ENCODE measurements around the gene DDX56. TPM values are rescaled to one million over a fixed set of nuclear protein-coding genes. Genes with fewer than 3 reads are reported as not detected.
A peak's percentile ranks its signal among the peaks of the same experiment; 100 is the strongest.

DDX56 gene
- total RNA-seq, 1 donor from 2014 or later, result 99.7 TPM

GRCh38 chr7:44574287-44574872 is 672 bp upstream of the DDX56 start:
- no peak for TF ChIP-seq CTCF (IDR thresholded peaks at IDR 0.05)
- POLR2A ChIA-PET, result interaction anchor here (0.7 to 3.3 kb wide), 36 partner anchors 8 to 648 kb away, joined by 3 to 45 read pairs (median 5); partner anchors contain the start of genes CCM2, H2AZ2, NUDCD3 and OGDH
- peak overlapping the region; percentile 94 for H3K4me3 Mint-ChIP-seq
- DNase-seq (no peak), ATAC-seq (ENCODE audit: low read depth) (no peak)
- no peaks in the 10 kb centered on the region for H3K9me3 Mint-ChIP-seq
- intact Hi-C loops (cut with micrococcal nuclease), result loop anchor here (1.0 to 10.0 kb wide), 4 partner anchors 8 to 530 kb away; partner anchors contain the start of genes DBNL, NUDCD3, OGDH and TMED4
- peaks cover 37% of the 10 kb centered on the region for H3K4me1 Mint-ChIP-seq
- CTCF ChIA-PET, result interaction anchor here (0.9 to 3.2 kb wide), 2 partner anchors 9 to 27 kb away, joined by 3 to 20 read pairs; no protein-coding TSS in a partner anchor
- H3K36me3 Mint-ChIP-seq (ENCODE audit: low read depth), result peaks cover 77% of the 10 kb centered on the region
- H3K27ac Mint-ChIP-seq, result peak overlapping the region; percentile 94
- H3K27me3 Mint-ChIP-seq, result no peaks in the 10 kb centered on the region

DNA sequence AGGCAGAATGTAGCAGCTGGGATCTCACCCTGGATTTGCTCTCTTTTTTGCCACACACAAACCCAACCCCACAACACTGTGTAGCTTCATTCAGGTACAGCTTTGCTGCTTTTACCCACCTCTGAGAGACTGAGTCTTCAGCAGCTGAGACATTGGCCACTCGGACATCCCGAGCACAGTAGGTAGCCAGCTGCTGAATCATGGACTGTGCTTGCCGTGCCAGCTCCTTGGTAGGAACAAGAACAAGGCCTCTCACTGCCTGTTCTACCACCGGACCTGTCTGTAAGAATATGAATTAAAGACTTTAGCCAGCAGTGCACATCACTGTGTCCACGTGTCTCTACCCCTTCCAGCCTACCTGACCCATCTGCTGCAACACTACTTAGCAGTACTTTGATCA is 937 bp downstream of the DDX56 start:
- no peak for DNase-seq
- H3K9me3 Mint-ChIP-seq, result no peaks in the 10 kb centered on the region
- H3K4me3 Mint-ChIP-seq, result peak overlapping the region; percentile 94
- ATAC-seq (ENCODE audit: low read depth), result no peak
- H3K36me3 Mint-ChIP-seq (ENCODE audit: low read depth), result peaks cover 79% of the 10 kb centered on the region
- ChIA-PET POLR2A (interaction anchor here (0.5 to 3.3 kb wide), 15 partner anchors 8 to 739 kb away, joined by 3 to 45 read pairs (median 6); partner anchors contain the start of genes NUDCD3, OGDH, PURB and TBRG4), CTCF (interaction anchor here (3.2 kb wide), 1 partner anchor 8 kb away, joined by 20 read pairs; no protein-coding TSS in a partner anchor)
- intact Hi-C loops (cut with micrococcal nuclease), result loop anchor here (10.0 kb wide), 1 partner anchor 528 kb away; the partner anchor contains the start of gene DBNL
- peaks cover 35% of the 10 kb centered on the region for H3K4me1 Mint-ChIP-seq
- H3K27ac Mint-ChIP-seq, result peak overlapping the region; percentile 94
- no peaks in the 10 kb centered on the region for H3K27me3 Mint-ChIP-seq
- TF ChIP-seq CTCF (IDR thresholded peaks at IDR 0.05), result no peak

- no peak for TF ChIP-seq CTCF (IDR thresholded peaks at IDR 0.05)
- intact Hi-C loops (cut with micrococcal nuclease), result loop anchor here (10.0 kb wide), 1 partner anchor 525 kb away; the partner anchor contains the start of gene DBNL
- H3K27ac Mint-ChIP-seq, result no peak overlapping the region
- peaks cover 92% of the 10 kb centered on the region for H3K36me3 Mint-ChIP-seq (ENCODE audit: low read depth)
- ChIA-PET CTCF (no interaction called here), POLR2A (interaction anchor here (1.8 to 3.1 kb wide), 2 partner anchors 12 to 278 kb away, joined by 5 to 10 read pairs; partner anchors contain the start of genes H2AZ2 and TMED4)
- no peak overlapping the region for H3K4me3 Mint-ChIP-seq
- DNase-seq (no peak), ATAC-seq (ENCODE audit: low read depth) (no peak)
- H3K4me1 Mint-ChIP-seq, result peaks cover 30% of the 10 kb centered on the region
- H3K27me3 Mint-ChIP-seq, result no peaks in the 10 kb centered on the region
- H3K9me3 Mint-ChIP-seq, result no peaks in the 10 kb centered on the region
Measured at GRCh38 chr7:44569959-44570358, 3.7 kb downstream of the DDX56 start.

DNA sequence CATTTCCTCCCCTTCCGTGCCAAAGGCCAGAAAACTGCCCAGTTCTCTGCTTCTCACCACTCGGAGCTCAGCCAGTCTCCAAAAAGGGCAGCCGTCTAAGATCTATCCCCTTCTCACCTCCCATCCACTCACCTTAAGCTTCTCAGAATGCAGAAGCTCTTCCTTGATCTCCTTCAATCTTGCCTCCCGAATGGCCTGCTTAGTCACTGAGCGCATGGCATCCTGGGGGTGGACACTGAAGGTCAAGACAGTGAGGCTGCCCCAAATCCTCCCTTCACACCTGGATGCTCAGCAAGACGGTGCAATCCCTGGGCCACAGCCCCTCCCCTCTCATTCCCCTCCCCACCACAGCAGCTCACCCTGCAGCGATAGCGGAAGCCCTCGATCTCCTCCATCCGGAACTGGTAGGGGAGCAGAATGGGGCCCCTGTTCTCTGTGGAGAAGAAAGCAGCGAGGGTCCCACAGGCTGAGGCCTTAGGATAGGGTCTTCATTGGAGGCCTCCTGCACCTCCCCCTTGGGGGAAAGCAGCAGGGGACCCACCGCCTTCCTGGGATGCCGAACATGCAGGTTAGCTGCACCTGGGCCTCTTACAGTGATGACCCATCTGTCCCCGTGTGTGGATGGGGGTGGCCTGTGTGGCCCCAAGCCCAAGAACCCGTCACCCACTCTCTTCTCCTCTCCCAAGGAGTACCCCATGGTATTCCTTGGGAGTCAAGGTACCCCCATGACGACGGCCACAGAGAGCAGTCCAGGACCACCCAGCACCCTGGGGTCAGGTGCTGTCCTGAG is 4.7 kb downstream of the DDX56 start:
- intact Hi-C loops (cut with micrococcal nuclease), result no loop called here
- no peaks in the 10 kb centered on the region for H3K9me3 Mint-ChIP-seq
- H3K4me1 Mint-ChIP-seq, result peaks cover 20% of the 10 kb centered on the region
- H3K27me3 Mint-ChIP-seq, result no peaks in the 10 kb centered on the region
- no peak overlapping the region for H3K27ac Mint-ChIP-seq
- DNase-seq (no peak), ATAC-seq (ENCODE audit: low read depth) (no peak)
- H3K4me3 Mint-ChIP-seq, result no peak overlapping the region
- H3K36me3 Mint-ChIP-seq (ENCODE audit: low read depth), result peaks cover 95% of the 10 kb centered on the region
- POLR2A ChIA-PET, result interaction anchor here (3.1 kb wide), 1 partner anchor 13 kb away, joined by 10 read pairs; the partner anchor contains the start of gene TMED4
- CTCF ChIA-PET, result no interaction called here
- TF ChIP-seq CTCF (IDR thresholded peaks at IDR 0.05), result no peak

DNA sequence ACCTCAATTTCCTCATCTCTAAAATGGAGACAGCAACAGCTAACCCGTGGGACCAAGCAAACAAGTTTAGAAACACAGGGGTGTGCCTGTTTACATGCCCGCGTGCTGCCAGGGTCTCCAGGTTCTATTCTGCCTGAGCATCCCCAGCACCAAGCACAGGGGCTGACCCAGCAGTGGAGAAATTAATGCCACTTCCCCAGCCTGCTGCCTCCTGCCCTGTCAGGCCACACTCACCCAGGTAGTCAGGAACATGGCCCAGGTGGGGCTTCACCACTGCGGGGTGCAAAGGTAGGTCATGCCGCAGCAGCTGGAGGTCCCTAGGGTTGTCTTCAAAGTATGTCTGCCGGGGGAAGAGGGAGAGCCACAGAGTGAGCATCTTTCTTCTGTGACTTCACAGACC is 5.8 kb downstream of the DDX56 start:
- intact Hi-C loops (cut with micrococcal nuclease), result no loop called here
- ChIA-PET CTCF (no interaction called here), POLR2A (interaction anchor here (3.1 kb wide), 1 partner anchor 14 kb away, joined by 10 read pairs; the partner anchor contains the start of gene TMED4)
- Mint-ChIP-seq H3K9me3 (no peaks in the 10 kb centered on the region), H3K4me1 (peaks cover 10% of the 10 kb centered on the region), H3K27me3 (no peaks in the 10 kb centered on the region), H3K4me3 (no peak overlapping the region), H3K36me3 (ENCODE audit: low read depth) (peaks cover 92% of the 10 kb centered on the region), H3K27ac (no peak overlapping the region)
- TF ChIP-seq CTCF (IDR thresholded peaks at IDR 0.05), result no peak
- DNase-seq (no peak), ATAC-seq (ENCODE audit: low read depth) (no peak)
